HepG2 (cell line): ENCODE data around the gene NOM1. TPM values are rescaled to one million over a fixed set of nuclear protein-coding genes. Genes with fewer than 3 reads are reported as not detected.

Experiments
- CCAR2 ChIP-seq: fragments of 200-400 bp; formaldehyde crosslinking; optimal IDR thresholded peaks from 2 replicates; pipeline ENCODE3; 2018; ENCODE audit warnings: low read depth, mild to moderate bottlenecking, low read length, moderate library complexity
- ISL2 ChIP-seq: sonication (generic); formaldehyde crosslinking; IDR thresholded peaks from 2 replicates; pipeline ENCODE4 v1.5.0; 2020; ENCODE audit warnings: missing genetic modification reagents
- KAT8 ChIP-seq: IDR thresholded peaks from 2 replicates; pipeline ENCODE4 v1.6.1; 2016; ENCODE audit warnings: missing genetic modification reagents, missing compliant biosample characterization
- KLF15 ChIP-seq: sonication (generic); formaldehyde crosslinking; IDR thresholded peaks from 2 replicates; pipeline ENCODE4 v1.8.1; 2023; ENCODE audit warnings: borderline replicate concordance, mild to moderate bottlenecking, inconsistent platforms, missing genetic modification reagents, mixed read lengths
- KMT2A ChIP-seq: sonication (generic); formaldehyde crosslinking; IDR thresholded peaks from 2 replicates; pipeline ENCODE4 v1.4.0; 2020; ENCODE audit warnings: missing genetic modification reagents
- RELA ChIP-seq: sonication (generic); formaldehyde crosslinking; IDR thresholded peaks from 2 replicates; pipeline ENCODE4 v1.4.0; 2020; ENCODE audit warnings: missing genetic modification reagents
- RXRB ChIP-seq: IDR thresholded peaks from 2 replicates; pipeline ENCODE4 v1.6.1; 2016; ENCODE audit warnings: borderline replicate concordance, missing genetic modification reagents, missing compliant biosample characterization
- TEAD2 ChIP-seq: sonication (generic); formaldehyde crosslinking; IDR thresholded peaks from 2 replicates; pipeline ENCODE4 v1.9.0; 2021; ENCODE audit warnings: missing genetic modification reagents
- UBTF ChIP-seq: sonication (generic); formaldehyde crosslinking; IDR thresholded peaks from 2 replicates; pipeline ENCODE4 v1.4.0; 2020; ENCODE audit warnings: mild to moderate bottlenecking, missing genetic modification reagents
- ZMYM2 ChIP-seq: sonication (generic); formaldehyde crosslinking; IDR thresholded peaks from 2 replicates; pipeline ENCODE4 v1.8.0; 2022; ENCODE audit warnings: mild to moderate bottlenecking, missing genetic modification reagents
- ZMYM4 ChIP-seq: sonication (generic); formaldehyde crosslinking; IDR thresholded peaks from 2 replicates; pipeline ENCODE4 v1.8.1; 2023; ENCODE audit warnings: mild to moderate bottlenecking, missing genetic modification reagents
- ZNF12 ChIP-seq: sonication (generic); formaldehyde crosslinking; IDR thresholded peaks from 2 replicates; pipeline ENCODE4 v1.5.0; 2020; ENCODE audit warnings: missing genetic modification reagents
- ZNF530 ChIP-seq: sonication (generic); formaldehyde crosslinking; IDR thresholded peaks from 2 replicates; pipeline ENCODE4 v1.5.0; 2020; ENCODE audit warnings: low read depth, mild to moderate bottlenecking, missing genetic modification reagents
- polyA plus RNA-seq, 8 experiments: library from polyadenylated mRNA; depleted of rRNA in 3 of 8; stranded (reverse) in 7 of 8; unstranded in 1 of 8; fragments of >200 nt; fragmentation: Illumina TruSeq in 4 of 8; extraction: Trizol in 4 of 8; gene quantifications; 2 replicates each; pipeline versions ENCODE4 v1.2.1 to v1.2.3, GENCODE V29; 2011 to 2016; ENCODE audit warnings: low read depth in 4 of 8, missing spikeins in 1 of 8, mixed read lengths in 1 of 8; ENCODE audit not compliant: insufficient read depth in 1 of 8
- total RNA-seq, 5 experiments: library from RNA; depleted of rRNA; stranded (reverse); fragments of >200 nt; fragmentation: Illumina TruSeq; extraction: Trizol; gene quantifications; 2 replicates each; pipeline ENCODE4 v1.2.3, GENCODE V29; 2016; ENCODE audit warnings: low read depth in 1 of 5
- TF ChIP-seq, protein P1 (sequence below): sonication (generic); formaldehyde crosslinking; IDR thresholded peaks from 2 replicates; pipeline ENCODE4 v1.4.0; 2020; ENCODE audit warnings: missing genetic modification reagents
- TF ChIP-seq, protein P2 (sequence below): sonication (generic); formaldehyde crosslinking; IDR thresholded peaks from 2 replicates; pipeline ENCODE4 v1.4.0; 2020; ENCODE audit warnings: mild to moderate bottlenecking, missing genetic modification reagents
- TF ChIP-seq, protein P3 (sequence below): sonication (generic); formaldehyde crosslinking; IDR thresholded peaks from 2 replicates; pipeline ENCODE4 v1.4.0; 2020; ENCODE audit warnings: missing genetic modification reagents, borderline replicate concordance
- TF ChIP-seq, protein P4 (sequence below): sonication (generic); formaldehyde crosslinking; IDR thresholded peaks from 2 replicates; pipeline ENCODE4 v1.4.0; 2020; ENCODE audit warnings: low read depth, mild to moderate bottlenecking, missing genetic modification reagents
- TF ChIP-seq, protein P5 (sequence below): sonication (generic); formaldehyde crosslinking; IDR thresholded peaks from 2 replicates; pipeline ENCODE4 v1.8.1; 2023; ENCODE audit warnings: missing genetic modification reagents, inconsistent platforms, borderline replicate concordance

Gene NOM1
- total and polyA plus RNA-seq, 2 of the 13 experiments (the other 11 are each of a cell fraction or from before 2014, with no cell fraction given): 14.2 to 26.2 TPM

GRCh38 chr7:157010588-157011332 is 61.2 kb downstream of the NOM1 start, which contains the start of gene MNX1 (continued):
- TF ChIP-seq, protein P1, sequence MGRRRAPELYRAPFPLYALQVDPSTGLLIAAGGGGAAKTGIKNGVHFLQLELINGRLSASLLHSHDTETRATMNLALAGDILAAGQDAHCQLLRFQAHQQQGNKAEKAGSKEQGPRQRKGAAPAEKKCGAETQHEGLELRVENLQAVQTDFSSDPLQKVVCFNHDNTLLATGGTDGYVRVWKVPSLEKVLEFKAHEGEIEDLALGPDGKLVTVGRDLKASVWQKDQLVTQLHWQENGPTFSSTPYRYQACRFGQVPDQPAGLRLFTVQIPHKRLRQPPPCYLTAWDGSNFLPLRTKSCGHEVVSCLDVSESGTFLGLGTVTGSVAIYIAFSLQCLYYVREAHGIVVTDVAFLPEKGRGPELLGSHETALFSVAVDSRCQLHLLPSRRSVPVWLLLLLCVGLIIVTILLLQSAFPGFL (CRISPR knock-in tag): no peak
- TF ChIP-seq RELA (CRISPR knock-in tag) (no peak), ZNF530 (CRISPR knock-in tag) (no peak), KAT8 (CRISPR knock-in tag) (no peak), TEAD2 (no peak), ZMYM4 (CRISPR knock-in tag) (peak; percentile 26; the same call in 1 of the 2 replicates), ZMYM2 (CRISPR knock-in tag) (peak; percentile 61; the same call in 1 of the 2 replicates), UBTF (CRISPR knock-in tag) (peak; percentile 50; the same call in 1 of the 2 replicates), ISL2 (CRISPR knock-in tag) (0 out of 2 replicates have a peak, but pooled peaks have one; percentile 28), KMT2A (CRISPR knock-in tag) (peak; percentile 8; the same call in 1 of the 2 replicates), ZNF12 (no peak), CCAR2 (no peak), RXRB (CRISPR knock-in tag) (no peak), KLF15 (CRISPR knock-in tag) (no peak)
- TF ChIP-seq, protein P2, sequence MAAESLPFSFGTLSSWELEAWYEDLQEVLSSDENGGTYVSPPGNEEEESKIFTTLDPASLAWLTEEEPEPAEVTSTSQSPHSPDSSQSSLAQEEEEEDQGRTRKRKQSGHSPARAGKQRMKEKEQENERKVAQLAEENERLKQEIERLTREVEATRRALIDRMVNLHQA: no peak
- TF ChIP-seq, protein P3, sequence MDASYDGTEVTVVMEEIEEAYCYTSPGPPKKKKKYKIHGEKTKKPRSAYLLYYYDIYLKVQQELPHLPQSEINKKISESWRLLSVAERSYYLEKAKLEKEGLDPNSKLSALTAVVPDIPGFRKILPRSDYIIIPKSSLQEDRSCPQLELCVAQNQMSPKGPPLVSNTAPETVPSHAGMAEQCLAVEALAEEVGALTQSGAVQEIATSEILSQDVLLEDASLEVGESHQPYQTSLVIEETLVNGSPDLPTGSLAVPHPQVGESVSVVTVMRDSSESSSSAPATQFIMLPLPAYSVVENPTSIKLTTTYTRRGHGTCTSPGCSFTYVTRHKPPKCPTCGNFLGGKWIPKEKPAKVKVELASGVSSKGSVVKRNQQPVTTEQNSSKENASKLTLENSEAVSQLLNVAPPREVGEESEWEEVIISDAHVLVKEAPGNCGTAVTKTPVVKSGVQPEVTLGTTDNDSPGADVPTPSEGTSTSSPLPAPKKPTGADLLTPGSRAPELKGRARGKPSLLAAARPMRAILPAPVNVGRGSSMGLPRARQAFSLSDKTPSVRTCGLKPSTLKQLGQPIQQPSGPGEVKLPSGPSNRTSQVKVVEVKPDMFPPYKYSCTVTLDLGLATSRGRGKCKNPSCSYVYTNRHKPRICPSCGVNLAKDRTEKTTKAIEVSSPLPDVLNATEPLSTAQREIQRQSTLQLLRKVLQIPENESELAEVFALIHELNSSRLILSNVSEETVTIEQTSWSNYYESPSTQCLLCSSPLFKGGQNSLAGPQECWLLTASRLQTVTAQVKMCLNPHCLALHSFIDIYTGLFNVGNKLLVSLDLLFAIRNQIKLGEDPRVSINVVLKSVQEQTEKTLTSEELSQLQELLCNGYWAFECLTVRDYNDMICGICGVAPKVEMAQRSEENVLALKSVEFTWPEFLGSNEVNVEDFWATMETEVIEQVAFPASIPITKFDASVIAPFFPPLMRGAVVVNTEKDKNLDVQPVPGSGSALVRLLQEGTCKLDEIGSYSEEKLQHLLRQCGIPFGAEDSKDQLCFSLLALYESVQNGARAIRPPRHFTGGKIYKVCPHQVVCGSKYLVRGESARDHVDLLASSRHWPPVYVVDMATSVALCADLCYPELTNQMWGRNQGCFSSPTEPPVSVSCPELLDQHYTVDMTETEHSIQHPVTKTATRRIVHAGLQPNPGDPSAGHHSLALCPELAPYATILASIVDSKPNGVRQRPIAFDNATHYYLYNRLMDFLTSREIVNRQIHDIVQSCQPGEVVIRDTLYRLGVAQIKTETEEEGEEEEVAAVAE (CRISPR knock-in tag): no peak
- TF ChIP-seq, protein P4, sequence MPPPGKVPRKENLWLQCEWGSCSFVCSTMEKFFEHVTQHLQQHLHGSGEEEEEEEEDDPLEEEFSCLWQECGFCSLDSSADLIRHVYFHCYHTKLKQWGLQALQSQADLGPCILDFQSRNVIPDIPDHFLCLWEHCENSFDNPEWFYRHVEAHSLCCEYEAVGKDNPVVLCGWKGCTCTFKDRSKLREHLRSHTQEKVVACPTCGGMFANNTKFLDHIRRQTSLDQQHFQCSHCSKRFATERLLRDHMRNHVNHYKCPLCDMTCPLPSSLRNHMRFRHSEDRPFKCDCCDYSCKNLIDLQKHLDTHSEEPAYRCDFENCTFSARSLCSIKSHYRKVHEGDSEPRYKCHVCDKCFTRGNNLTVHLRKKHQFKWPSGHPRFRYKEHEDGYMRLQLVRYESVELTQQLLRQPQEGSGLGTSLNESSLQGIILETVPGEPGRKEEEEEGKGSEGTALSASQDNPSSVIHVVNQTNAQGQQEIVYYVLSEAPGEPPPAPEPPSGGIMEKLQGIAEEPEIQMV (CRISPR knock-in tag): no peak
- TF ChIP-seq, protein P5, sequence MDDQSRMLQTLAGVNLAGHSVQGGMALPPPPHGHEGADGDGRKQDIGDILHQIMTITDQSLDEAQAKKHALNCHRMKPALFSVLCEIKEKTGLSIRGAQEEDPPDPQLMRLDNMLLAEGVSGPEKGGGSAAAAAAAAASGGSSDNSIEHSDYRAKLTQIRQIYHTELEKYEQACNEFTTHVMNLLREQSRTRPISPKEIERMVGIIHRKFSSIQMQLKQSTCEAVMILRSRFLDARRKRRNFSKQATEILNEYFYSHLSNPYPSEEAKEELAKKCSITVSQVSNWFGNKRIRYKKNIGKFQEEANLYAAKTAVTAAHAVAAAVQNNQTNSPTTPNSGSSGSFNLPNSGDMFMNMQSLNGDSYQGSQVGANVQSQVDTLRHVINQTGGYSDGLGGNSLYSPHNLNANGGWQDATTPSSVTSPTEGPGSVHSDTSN (CRISPR knock-in tag): no peak
